Amniotic epithelial cell (primary cell): ENCODE data around the gene USF1.
"Not testable (repeated sequence)": the region's sequence is repeated elsewhere in the genome, so short reads cannot be mapped to it uniquely, and the experiment has no call there.

Experiments used
- DNase-seq: peaks from one replicate; pipeline ENCODE4 v3.0.0-alpha.2; 2010; ENCODE audit warnings: low read depth

USF1 gene

DNA sequence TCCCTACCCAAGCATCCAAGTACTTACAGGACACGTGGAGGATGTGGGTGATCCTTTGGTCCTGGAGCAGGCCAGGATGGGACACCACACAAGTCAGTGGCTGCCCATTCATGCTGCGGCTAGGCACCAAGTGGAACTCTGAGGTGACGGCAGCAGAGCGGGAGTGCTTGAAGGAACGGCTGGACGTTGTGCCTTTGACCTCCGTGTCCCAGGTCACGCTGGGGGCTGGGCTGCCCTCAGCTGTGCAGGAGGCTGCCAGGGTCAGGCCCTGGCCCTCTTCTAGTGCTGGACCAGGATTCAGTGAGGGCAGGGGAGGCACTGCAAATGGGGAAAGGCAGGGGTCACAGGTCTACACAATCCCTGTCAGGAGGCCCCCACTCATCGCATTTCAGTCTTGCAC, 31.6 kb upstream of the USF1 start:
- DNase-seq = no peak

DNA sequence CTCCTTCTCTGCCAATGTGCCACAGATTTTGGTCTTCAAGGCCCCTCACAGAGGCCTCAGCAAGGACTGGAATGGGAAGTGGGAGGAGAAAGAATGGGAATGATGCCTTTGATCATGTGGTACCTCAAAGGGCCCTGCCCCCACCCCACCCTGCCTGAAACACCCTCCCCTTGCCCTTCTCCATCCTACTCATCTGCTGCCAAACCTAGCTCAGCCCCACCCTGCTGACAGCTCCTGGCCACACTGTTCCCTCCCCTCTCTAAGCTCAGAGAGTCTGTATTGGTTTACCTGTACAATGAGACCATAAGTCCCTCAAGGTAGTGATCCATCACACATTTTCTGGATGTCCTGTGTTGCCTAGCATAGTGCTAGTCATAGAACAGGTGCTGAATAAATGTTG, 30.6 kb upstream of the USF1 start:
- DNase-seq = no peak

DNA sequence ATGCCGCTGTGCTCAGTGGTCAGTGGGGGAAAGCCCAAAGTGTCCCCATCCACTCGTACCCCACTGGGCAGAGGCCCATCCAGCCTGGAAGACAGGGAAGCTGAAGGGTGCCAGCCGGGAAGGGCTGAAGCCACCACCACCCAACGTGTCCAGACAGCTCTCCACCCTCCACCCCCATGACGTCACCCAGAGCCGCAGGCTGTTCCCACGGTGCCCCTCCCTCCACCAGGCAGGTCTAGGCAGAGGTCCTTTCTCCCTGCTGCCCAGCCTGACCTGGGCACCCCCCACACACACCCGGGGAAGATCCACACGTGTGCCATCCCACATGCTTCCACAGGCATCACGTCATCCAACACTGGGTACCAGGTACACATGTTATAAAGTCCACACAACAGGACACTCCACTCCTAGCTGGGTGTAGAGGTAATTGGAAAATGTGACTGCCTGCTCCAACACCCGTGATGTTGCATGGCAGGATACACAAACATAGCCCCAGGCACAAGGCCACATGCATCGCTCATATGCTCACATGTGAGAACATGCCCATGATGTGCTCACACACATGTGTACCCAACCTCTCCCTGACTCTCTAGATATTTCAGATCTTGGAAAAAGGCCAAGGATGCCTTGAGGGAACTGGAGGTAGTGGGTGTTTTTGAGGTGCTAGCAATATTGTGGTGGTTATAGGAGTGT, 29.0 kb upstream of the USF1 start:
- no peak for DNase-seq

DNA sequence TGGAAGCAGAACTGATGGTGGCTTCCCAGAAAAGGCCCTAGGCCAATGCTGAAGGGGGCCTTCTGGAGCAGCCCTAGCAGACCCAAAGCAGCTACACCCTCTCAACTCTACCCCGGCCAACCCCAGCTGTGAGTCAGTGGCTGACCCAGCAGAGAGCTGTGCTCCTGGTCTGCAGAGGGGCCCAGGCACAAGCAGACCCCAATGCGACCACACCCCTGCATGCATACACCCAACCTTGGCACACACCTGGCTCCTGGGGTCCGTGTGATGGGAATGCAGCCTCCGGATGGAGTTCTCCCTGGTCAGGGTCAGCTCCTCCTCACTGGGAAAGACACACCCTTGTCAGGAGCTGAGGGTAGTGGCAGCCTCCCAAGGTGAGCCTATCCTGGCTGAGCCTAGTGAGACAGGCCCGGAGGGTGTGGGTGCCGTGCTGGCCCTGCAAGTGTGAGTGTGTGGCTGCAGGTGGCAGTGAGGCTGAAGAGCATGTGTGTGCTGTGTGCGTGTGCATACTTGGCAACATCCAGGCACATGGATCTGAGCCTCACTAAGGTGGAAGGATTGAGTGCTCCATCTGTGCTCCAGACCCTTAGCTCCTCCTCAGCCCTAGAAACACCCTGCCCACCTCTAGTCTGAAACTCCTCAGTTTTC, 27.8 kb upstream of the USF1 start:
- DNase-seq = no peak

DNA sequence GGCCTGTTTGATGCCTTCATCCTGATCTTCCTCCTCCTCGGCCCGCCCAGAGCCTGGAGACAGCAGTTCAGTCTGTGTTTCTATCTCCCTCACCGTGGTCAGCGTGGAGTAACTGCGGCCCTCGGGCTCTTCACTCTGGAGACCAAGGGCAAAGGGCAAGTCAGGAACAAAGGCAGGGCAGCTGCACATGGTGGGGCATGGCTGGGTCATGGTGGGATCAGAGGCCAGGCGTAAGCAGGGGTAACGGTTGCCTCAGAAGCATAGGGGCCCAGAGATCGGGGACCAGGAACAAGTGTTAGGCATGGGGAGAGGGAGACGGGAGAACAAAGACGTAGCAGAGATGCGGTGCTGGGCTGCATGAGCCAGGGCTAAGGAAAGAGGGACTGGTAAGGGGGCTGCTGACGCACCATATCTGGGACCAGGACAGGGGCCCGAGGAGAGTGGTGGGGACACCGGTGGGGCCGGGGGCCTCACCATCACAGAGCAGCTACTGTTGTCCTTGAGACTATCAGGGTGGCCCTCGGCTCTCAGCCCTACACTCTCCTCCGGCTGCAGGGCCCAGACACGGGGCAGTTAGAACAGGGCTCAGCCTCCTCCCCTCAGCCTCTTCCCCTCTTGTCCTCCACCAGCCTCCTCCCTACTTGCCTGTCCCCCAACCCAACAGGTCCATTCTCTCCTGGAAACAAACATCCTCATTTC, 27.1 kb upstream of the USF1 start:
- DNase-seq = no peak

DNA sequence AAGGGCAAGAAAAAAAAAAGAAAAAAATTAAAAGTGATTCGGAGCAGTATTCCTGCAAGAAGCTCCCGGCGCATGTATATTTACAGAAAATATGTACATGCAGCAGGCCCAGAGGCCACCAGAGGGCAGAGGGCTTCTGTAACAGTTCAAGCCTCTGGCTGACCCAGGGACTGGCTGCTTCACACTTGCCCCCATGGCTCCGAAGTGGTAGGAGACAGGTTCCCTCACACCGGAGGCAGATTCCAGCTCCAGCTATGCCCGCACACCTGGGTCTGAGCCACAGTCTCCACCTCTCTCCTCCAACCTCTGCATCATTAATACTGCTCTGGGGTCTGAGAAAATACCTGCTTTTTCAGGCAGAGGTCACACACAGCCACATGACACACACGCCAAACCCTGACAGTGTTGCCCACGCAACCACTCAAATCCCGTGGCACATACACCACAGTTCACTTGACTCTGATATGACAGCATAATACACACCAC, 26.2 kb upstream of the USF1 start:
- DNase-seq = peak; percentile 70

DNA sequence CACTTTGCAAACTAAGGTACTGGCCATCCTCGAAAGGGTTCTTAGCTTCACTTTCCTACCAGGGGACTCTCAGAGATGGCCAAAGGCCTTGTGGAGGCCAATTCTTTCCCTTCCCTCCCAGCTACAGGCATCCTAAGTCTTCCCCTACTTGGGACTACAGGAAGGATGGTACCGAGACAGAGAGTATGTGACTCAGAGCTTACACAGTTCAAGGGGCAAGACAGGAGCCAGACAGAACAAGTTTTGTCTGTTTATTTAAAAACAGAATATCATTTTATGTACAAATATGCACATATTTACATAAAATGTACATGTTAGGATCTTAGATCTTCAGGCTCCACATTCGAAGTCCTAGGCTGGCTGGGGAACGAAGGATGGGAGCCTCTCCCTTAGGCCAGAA, 25.0 kb upstream of the USF1 start:
- no peak for DNase-seq

DNA sequence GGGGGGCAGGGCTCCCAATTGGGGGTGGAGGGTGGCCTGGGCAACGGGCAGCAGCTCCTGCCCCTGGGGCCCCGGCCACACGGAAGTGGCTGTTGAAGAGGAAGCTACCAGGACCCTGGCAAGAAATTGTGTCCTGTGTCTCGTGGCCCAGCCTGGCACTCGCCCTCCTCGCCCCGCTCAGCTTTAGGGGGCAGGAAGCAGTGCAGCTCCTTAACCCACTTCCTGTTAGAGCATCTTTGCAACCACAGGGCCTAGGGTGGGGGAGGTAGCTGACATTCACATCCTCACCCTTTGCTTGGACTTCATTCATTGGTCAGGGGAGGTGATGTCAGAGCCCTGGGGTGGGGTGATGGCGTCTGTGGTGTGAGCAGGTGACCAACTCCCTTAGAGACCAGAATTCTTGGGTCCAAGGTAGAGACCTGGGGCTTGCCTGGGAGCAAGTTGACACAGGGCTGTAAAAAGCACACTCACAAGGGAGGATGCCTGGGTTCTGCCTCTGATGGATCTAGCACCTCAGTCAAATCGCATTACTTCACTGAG, 24.0 kb upstream of the USF1 start, which contains the start of gene ARHGAP30:
Gene ARHGAP30, minus strand, starts transcription at position 161 of the 540 bp plus-strand sequence. CDS start 267 bp downstream, outside the sequence.
- DNase-seq = no peak

DNA sequence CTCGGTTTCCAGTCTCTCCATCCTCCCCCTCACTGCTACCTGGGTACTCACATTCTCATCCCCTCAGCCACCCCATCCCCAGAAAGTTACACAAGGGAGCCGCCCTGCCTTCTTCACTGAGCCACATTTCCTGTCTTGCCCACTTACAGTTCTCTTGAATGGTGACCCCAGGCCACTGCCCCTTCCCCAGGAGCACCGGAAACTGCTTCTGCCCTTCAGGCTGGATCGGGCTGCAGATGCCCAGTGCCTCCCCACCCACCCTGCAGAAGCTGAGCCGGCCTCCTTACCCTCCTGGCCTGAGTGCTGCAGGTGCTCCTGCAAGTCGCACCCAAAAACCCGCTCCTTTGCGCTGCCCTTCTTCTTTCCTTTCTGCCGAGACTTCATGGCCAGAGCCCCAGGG, 23.5 kb upstream of the USF1 start:
- DNase-seq = no peak

DNA sequence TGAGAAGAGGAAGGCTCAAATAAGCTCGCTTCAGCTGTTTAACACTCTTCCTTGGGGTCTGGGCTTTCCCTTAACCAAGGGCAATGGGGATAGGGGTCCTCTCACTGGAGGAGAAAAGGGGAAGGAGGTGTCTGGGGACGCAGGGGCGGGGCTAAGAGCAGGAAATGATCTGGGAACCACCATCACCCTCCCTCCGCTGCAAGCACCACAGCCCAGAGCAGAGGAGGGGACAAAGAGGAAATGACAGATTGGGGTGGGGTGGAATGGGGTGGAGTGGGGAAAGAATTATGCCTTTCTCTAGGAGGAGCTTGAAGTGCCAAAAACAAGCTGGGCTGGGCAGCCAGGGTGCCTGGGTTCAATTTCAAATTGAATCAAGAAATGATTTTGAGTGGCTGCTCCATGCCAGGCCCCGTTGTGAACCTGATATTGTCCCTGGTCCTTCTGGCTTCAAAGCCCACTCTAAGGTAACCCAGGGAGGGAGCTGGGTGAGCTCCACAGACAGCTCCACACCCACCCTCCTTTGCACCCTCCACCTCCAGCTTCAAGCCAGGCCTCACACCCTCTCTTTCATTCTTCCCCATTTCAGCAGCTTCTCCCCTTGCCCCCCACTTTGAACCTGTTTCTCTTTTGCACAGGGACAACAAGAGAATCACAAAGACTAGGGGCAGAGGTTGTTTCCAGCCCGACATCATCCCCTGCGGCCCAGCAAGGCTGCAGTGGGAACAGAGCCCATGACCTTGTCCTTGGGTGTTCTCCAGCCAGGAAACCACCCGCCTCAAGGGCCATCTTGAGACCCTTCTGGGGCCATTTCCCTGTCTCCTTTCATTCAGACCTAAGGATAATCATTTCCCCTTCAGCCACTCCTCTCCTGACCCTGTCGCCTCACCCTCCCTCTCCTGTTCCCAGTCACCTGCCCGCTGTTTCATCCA, 22.8 kb upstream of the USF1 start:
- no peak for DNase-seq

DNA sequence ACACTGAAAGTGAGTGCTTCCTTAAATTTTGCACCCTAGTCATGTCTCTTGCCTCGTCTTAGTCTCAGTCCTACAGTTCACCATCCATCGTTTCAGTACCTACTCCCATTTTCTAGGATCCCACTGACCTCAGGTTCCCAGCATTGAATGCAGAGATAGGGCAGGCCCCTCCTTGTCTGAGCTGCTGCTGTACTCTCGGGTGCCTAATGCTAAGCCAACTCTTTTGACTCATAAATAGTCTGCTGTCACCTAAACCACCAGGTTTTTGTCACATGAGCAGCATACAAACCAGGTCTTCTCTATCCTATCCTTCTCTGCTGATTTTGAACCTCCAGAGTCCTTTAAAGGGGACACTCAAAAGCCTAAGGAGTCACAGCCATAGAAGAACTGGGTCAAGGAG, 20.9 kb upstream of the USF1 start:
- DNase-seq = no peak

DNA sequence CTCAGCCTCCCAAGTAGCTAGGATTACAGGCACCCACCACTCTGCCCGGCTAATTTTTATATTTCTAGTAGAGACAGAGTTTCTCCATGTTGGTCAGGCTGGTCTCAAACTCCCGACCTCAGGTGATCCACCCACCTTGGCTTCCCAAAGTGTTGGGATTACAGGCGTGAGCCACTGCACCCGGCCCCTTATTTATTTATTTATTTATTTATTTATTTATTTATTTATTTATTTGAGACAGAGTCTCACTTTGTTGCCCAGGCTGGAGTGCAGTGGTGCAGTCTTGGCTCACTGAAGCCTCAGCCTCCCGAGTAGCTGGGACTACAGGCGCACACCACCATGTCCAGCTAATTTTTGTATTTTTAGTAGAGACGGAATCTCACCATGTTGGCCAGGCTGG, 19.9 kb upstream of the USF1 start:
- not testable (repeated sequence) for DNase-seq

DNA sequence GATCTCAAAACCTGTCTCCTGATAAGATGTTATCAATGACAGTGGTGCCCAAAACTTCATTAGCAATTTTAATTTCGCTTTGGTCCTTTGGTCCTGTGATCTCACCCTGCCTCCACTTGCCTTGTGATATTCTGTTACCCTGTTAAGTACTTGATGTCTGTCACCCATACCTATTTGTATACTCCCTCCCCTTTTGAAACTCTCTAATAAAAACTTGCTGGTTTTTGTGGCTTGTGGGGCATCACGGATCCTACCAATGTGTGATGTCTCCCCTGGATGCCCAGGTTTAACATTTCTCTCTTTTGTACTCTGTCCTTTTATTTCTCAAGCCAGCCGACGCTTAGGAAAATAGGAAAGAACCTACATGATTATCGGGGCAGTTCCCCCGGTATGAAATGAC, 18.2 kb upstream of the USF1 start:
- DNase-seq = not testable (repeated sequence)

DNA sequence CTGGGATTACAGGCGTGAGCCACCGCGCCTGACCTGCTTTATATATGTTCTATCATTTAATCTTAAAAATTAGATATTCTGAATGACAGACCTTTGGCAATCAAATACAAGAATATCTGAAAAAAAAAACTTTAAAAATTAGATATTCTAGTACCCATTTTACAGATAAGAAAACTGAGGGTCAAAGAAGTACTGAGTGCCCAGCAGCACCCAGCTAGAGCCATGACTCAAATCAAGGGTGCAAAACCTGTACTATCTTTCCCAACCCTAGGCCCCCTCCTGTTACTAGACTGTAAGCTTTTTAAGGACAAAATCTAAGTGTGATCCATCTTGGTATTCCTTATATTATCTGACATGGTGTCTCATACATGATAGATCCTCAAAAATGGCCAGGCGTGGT, 15.6 kb upstream of the USF1 start:
- no peak for DNase-seq

DNA sequence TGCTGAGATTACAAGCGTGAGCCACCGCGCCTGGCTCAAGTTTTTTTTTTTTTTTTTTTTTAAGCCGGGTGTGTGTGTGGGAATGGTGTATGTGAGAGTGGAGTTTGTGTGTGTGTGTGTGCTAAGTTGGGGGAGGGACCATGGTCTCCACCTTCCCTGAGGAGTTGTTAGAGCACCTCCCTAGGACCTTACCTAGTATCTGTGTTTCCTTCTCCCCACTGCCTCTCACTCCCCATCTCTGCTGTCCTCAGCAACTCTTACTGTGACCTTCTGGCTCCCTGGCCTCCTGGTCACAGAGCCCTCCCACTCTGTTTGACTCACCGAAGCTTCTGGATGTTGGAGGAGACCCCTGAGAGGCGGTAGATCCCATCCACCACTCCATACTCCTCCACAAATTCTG, 13.5 kb upstream of the USF1 start:
- no peak for DNase-seq

DNA sequence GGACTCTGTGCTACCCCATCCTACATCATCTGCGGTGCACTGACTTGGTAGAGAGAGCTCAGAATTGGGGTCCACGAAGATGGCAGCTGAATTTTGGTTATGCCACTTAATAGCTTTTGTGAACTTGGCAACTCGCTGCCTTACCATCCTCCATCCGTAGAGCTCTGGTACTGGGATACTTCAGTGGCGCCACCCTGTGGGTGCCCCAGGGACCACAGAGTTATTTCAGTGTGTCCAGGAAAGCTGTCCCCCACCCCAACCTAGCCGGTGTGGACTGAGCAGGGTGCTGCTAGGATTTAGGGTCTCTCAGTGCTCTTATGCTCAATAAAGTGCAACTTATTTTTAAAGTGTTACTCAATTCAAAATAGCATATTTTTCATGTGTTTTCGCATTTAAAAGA, 9.0 kb upstream of the USF1 start:
- no peak for DNase-seq

DNA sequence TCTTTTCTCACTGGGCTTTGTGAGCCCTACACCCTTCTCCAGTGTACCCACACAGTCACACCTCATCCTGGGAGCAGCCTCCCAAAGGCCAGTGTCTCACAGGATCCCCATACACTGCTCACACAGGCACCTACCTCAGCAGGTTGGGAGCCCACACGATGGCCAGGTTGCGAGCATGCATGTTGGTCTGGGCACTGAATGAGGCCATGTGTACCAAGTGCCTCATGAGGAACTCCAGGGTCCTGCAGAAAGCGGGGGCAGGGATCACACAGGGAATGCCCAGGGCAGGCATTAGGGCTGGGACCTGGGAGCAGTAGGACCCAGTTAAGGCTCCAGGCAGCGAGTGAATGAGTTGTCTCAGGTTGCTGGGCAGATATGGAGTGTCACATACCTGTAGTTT, 8.5 kb upstream of the USF1 start:
- no peak for DNase-seq

DNA sequence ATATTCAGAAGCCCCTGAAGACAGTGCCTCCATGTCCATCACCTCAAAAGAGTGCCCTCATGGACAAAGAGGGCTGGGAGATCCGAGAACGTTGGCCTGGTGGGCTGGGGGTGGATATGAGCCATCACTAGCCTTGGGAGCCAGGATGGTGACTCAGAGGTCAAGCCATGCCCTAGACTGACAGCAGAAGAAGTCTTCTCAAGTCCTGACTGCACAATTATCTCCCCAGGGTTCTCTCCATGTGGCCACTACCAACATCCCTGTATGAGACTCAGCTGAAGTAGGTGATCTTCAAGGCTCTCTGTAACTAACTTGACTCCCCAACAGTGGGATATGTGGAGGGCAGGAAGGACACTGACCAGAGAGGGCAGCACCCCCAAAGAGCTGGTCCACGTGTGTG, 7.1 kb upstream of the USF1 start:
- no peak for DNase-seq

DNA sequence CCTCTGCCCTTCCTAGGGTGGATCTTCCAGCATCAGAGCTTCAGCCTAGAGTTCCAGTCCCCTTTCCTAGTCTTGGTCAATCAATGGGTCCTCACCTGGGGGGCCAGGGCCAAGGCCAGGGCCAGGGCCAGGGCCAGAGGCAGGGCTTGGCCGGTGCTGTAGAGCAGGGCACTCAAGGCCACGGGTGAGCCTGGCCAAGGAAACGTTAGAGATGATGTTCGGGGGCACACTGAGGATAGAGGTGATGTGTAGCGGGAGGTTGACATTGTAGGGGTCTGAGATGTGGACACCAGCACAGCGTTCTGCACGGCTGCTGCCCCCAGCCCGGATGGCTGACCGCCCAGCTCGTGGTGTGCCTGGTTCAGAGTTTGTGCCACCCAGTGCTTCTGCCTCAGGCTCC, 5.4 kb upstream of the USF1 start:
- DNase-seq = no peak

DNA sequence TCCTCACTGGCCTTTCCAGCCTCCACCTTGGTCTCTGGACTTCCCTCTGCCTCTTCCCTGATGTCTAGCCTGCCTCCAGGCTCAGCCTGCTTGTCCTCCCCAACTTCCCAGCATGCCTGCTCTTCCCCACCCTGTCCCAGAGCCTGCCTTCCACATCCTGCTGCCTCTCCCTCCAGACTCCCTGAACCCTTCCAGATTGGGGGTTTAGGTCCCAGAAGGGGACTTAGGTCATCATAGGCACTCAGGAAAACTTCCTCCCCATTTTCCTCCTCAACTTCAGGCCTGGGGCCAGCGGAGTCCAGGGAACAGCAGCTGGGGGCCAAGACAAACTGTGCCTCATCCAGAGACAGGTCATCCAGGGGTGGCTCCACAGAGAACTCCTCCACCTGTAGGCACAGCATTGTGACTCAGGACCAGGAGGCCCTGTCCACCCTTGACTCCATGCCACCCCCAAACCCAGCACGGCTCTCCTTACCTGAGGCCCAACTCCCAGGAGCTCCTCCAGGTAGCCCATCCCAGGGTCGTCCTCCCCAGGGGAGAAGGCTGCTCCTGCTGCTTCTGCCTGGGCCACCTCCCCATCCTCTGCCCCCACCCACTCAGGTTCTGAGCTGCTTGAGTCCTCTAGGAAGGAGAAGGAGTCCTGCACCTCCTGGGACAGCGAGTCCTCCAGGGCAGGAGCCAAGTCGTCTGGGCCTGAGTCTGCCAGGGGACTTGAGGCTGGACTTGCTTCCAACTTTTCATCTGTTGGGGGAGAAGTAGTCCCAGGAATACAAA, 3.4 kb upstream of the USF1 start:
- no peak for DNase-seq
